Thoracic aorta (tissue), 2 donors: ENCODE measurements around the gene PAFAH1B2. TPM values are rescaled to one million over a fixed set of nuclear protein-coding genes. Genes with fewer than 3 reads are reported as not detected.
A peak's percentile ranks its signal among the peaks of the same experiment; 100 is the strongest.

Experiments used
- ATAC-seq: fragments of 150-250 bp; one replicate; pipeline ENCODE4 v1.8.0; 2017; ENCODE audit warnings: low read depth; ENCODE audit not compliant: insufficient number of reproducible peaks, low FRiP score
- DNase-seq: peaks from one replicate; pipeline ENCODE4 v3.0.0-alpha.2; 2020; ENCODE audit warnings: low spot score
- H3K27ac ChIP-seq, 2 donors: fragments of 200-600 bp; sonication (generic); 1 replicate in 1 of 2; 2 replicates in 1 of 2; pipeline ENCODE4 v1.5.1; 2016; ENCODE audit warnings: mild to moderate bottlenecking in 2 of 2, moderate library complexity in 2 of 2
- H3K27me3 ChIP-seq: fragments of 200-600 bp; sonication (generic); replicated peaks from 2 replicates; pipeline ENCODE4 v1.6.0; 2016; ENCODE audit warnings: mild to moderate bottlenecking; ENCODE audit not compliant: insufficient read depth
- H3K36me3 ChIP-seq: fragments of 200-600 bp; sonication (generic); one replicate; pipeline ENCODE4 v1.5.1; 2016
- H3K4me1 ChIP-seq, 2 donors: fragments of 200-600 bp; sonication (generic); 1 replicate in 1 of 2; 2 replicates in 1 of 2; pipeline versions ENCODE4 v1.5.1 to v1.6.0; 2016; ENCODE audit warnings: low read depth in 2 of 2, mild to moderate bottlenecking in 1 of 2; ENCODE audit not compliant: control insufficient read depth in 1 of 2
- H3K4me3 ChIP-seq: fragments of 200-600 bp; sonication (generic); 2 replicates; pipeline ENCODE4 v1.5.1; 2016; ENCODE audit warnings: mild to moderate bottlenecking
- H3K9me3 ChIP-seq: fragments of 200-600 bp; sonication (generic); 2 replicates; pipeline ENCODE4 v1.5.1; 2016
- CTCF ChIP-seq: fragments of 200-600 bp; sonication (generic); IDR thresholded peaks from one replicate; pipeline ENCODE4 v1.5.1; 2019; ENCODE audit warnings: antibody characterized with exemption
- total RNA-seq, 2 donors: library from RNA; depleted of rRNA; stranded (reverse); fragments of >200 nt; gene quantifications; one replicate each; pipeline versions ENCODE4 v1.1.0 to v1.2.3, GENCODE V29; 2016

Gene PAFAH1B2
- total RNA-seq, 2 donors from 2014 or later, result 66.3 to 75.8 TPM

- peaks cover 42 to 74% of the 10 kb centered on the region in 2 donors for H3K4me1 ChIP-seq
- peaks cover 4% of the 10 kb centered on the region for H3K36me3 ChIP-seq
Measured at GRCh38 chr11:117220999-117221774, 77.1 kb downstream of the PAFAH1B2 start.

GRCh38 chr11:117221775-117222517 lies 77.9 kb downstream of the PAFAH1B2 start:
- no peak for TF ChIP-seq CTCF
- ATAC-seq (no peak), DNase-seq (no peak)
- Histone ChIP-seq H3K27me3 (no peaks in the 10 kb centered on the region), H3K36me3 (peaks cover 8% of the 10 kb centered on the region), H3K9me3 (no peaks in the 10 kb centered on the region), H3K27ac (peak overlapping the region; percentile 95 to 99), H3K4me3 (peak overlapping the region; percentile 40), H3K4me1 (peaks cover 37 to 72% of the 10 kb centered on the region in 2 donors)

More at GRCh38 chr11:117220999-117221774, 77.1 kb downstream of the PAFAH1B2 start:
- Histone ChIP-seq H3K4me3 (peak overlapping the region; percentile 40), H3K27me3 (no peaks in the 10 kb centered on the region), H3K9me3 (no peaks in the 10 kb centered on the region), H3K27ac (peak overlapping the region; percentile 95 to 99)
- peak; percentile 12 for ATAC-seq
- TF ChIP-seq CTCF, result no peak
- no peak for DNase-seq

GRCh38 chr11:117222991-117223740 lies 79.1 kb downstream of the PAFAH1B2 start:
- peaks cover 30 to 59% of the 10 kb centered on the region in 2 donors for H3K4me1 ChIP-seq
- no peak for DNase-seq
- H3K27me3 ChIP-seq, result no peaks in the 10 kb centered on the region
- no peak overlapping the region for H3K4me3 ChIP-seq
- H3K27ac ChIP-seq, result peak overlapping the region; percentile 95 to 99
- no peak for TF ChIP-seq CTCF
- H3K36me3 ChIP-seq, result peaks cover 20% of the 10 kb centered on the region
- no peaks in the 10 kb centered on the region for H3K9me3 ChIP-seq
- ATAC-seq, result no peak

GRCh38 chr11:117223741-117224689 lies 79.9 kb downstream of the PAFAH1B2 start:
- Histone ChIP-seq H3K27ac (peak overlapping the region; percentile 95 to 99), H3K27me3 (no peaks in the 10 kb centered on the region), H3K4me1 (peaks cover 22 to 51% of the 10 kb centered on the region in 2 donors), H3K9me3 (no peaks in the 10 kb centered on the region), H3K36me3 (peaks cover 24% of the 10 kb centered on the region), H3K4me3 (no peak overlapping the region)
- DNase-seq (no peak), ATAC-seq (no peak)
- no peak for TF ChIP-seq CTCF
